Endothelial cell of umbilical vein (primary cell): Measurements from ENCODE around the gene OR10A2.

Source experiments
- EZH2 ChIP-seq: IDR thresholded peaks from 2 replicates; pipeline ENCODE4 v1.6.1; 2012; ENCODE audit warnings: borderline replicate concordance, low read depth, mild to moderate bottlenecking, moderate library complexity, low read length, inconsistent platforms; ENCODE audit not compliant: severe bottlenecking
- GATA2 ChIP-seq: IDR thresholded peaks from 2 replicates; pipeline ENCODE4 v1.7.0; 2011; ENCODE audit warnings: low read depth, mild to moderate bottlenecking, moderate library complexity, mixed read lengths, low read length; ENCODE audit not compliant: insufficient read length, insufficient read depth
- JUN ChIP-seq: IDR thresholded peaks from 2 replicates; pipeline ENCODE4 v1.6.1; 2011; ENCODE audit warnings: borderline replicate concordance, low read depth; ENCODE audit not compliant: insufficient read length, insufficient read depth
- MYC ChIP-seq: IDR thresholded peaks from one replicate; pipeline ENCODE4 v1.6.1; 2011; ENCODE audit warnings: mild to moderate bottlenecking, low read depth, low read length
- POLR2A ChIP-seq: IDR thresholded peaks from 2 replicates; pipeline ENCODE4 v1.6.1; 2012; ENCODE audit warnings: low read depth, mild to moderate bottlenecking, control low read depth, low read length
- POLR2AphosphoS5 ChIP-seq: IDR thresholded peaks from 2 replicates; pipeline ENCODE4 v1.6.1; 2012; ENCODE audit warnings: low read depth, mild to moderate bottlenecking, control low read depth, low read length, moderate library complexity; ENCODE audit not compliant: insufficient read depth
- TF ChIP-seq, protein P1 (sequence below), 2 donors: IDR thresholded peaks; 1 replicate in 1 of 2; 2 replicates in 1 of 2; pipeline ENCODE4 v1.5.1; 2011; ENCODE audit warnings: low read length in 2 of 2, mild to moderate bottlenecking in 2 of 2, moderate library complexity in 2 of 2, control low read depth in 1 of 2, inconsistent platforms in 1 of 2, low read depth in 1 of 2; ENCODE audit not compliant: insufficient read depth in 1 of 2; ENCODE audit errors: extremely low read depth in 1 of 2
- TF ChIP-seq, protein P2 (sequence below): IDR thresholded peaks from 2 replicates; pipeline ENCODE4 v1.6.1; 2011; ENCODE audit not compliant: insufficient read depth, insufficient read length

DNA sequence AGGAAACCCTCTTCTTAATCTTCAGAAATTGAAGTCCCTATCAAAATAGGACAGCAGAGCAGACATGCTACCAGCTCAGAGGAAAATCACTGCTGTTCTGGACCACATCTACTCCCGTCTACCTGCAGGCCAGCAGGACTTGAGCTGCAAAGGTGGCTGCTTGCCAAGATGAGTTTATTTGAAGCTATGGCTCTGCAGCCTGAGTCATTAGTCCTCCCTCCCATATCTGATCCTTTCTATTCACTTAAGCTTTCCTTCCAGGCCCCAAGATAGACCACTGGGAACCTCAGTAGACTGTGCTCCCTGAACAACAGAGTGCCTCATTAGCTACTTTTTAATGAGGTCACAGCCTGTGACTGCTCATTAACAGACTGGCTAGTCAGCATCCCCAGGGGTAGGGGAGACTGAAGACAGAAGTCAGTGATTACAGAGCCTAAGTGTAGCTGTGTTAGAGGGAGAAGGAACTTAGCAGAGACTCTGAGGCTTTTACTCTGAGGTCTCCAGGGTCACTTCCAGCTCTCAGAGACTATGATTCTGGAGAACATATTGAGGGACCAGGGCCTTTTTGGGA, 6.8 kb upstream of the OR10A2 start:
- TF ChIP-seq, protein P1, sequence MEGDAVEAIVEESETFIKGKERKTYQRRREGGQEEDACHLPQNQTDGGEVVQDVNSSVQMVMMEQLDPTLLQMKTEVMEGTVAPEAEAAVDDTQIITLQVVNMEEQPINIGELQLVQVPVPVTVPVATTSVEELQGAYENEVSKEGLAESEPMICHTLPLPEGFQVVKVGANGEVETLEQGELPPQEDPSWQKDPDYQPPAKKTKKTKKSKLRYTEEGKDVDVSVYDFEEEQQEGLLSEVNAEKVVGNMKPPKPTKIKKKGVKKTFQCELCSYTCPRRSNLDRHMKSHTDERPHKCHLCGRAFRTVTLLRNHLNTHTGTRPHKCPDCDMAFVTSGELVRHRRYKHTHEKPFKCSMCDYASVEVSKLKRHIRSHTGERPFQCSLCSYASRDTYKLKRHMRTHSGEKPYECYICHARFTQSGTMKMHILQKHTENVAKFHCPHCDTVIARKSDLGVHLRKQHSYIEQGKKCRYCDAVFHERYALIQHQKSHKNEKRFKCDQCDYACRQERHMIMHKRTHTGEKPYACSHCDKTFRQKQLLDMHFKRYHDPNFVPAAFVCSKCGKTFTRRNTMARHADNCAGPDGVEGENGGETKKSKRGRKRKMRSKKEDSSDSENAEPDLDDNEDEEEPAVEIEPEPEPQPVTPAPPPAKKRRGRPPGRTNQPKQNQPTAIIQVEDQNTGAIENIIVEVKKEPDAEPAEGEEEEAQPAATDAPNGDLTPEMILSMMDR (IDR thresholded peaks at IDR 0.05; ENCODE audit: extremely low read depth in 1 of 2, insufficient read depth in 1 of 2, low read depth in 1 of 2, low read length in 2 of 2), result no peak
- TF ChIP-seq POLR2A, result no peak
- TF ChIP-seq EZH2, result no peak
- no peak for TF ChIP-seq MYC
- no peak for TF ChIP-seq GATA2
- no peak for TF ChIP-seq POLR2AphosphoS5
- no peak for TF ChIP-seq JUN
- TF ChIP-seq, protein P2, sequence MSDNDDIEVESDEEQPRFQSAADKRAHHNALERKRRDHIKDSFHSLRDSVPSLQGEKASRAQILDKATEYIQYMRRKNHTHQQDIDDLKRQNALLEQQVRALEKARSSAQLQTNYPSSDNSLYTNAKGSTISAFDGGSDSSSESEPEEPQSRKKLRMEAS, result no peak
